Aorta (tissue), 5 donors: ENCODE results near the gene ANO7. TPM values are rescaled to one million over a fixed set of nuclear protein-coding genes. Genes with fewer than 3 reads are reported as not detected.

Source experiments
- ATAC-seq: fragments of 200-7000 bp; cut with Tn5 transposase; one replicate; pipeline ENCODE4 v1.9.1; 2022; ENCODE audit warnings: moderate library complexity; ENCODE audit not compliant: low FRiP score
- DNase-seq, 2 donors: peaks; one replicate each; pipeline ENCODE4 v3.0.0-alpha.2; 2020
- H3K27ac ChIP-seq, 2 donors: one replicate each; pipeline ENCODE4 v1.5.1; 2013; ENCODE audit warnings: low read length in 2 of 2, mild to moderate bottlenecking in 2 of 2, moderate library complexity in 2 of 2, control low read depth in 1 of 2, inconsistent platforms in 1 of 2, low read depth in 1 of 2
- H3K27me3 ChIP-seq, 2 donors: one replicate each; pipeline ENCODE4 v1.6.1; 2013; ENCODE audit warnings: control low read depth in 1 of 2, low read length in 1 of 2, mild to moderate bottlenecking in 1 of 2, moderate library complexity in 1 of 2; ENCODE audit not compliant: insufficient read depth in 2 of 2, control insufficient read depth in 1 of 2
- H3K36me3 ChIP-seq, 2 donors: one replicate each; pipeline ENCODE4 v1.6.1; 2013; ENCODE audit warnings: control low read depth in 1 of 2, low read length in 1 of 2, mild to moderate bottlenecking in 1 of 2; ENCODE audit not compliant: insufficient read depth in 2 of 2, control insufficient read depth in 1 of 2
- H3K4me1 ChIP-seq, 2 donors: one replicate each; pipeline ENCODE4 v1.6.1; 2013; ENCODE audit warnings: low read length in 2 of 2, control low read depth in 1 of 2, mild to moderate bottlenecking in 1 of 2, moderate library complexity in 1 of 2; ENCODE audit not compliant: insufficient read depth in 2 of 2, control insufficient read depth in 1 of 2
- H3K4me3 ChIP-seq, 2 donors: one replicate each; pipeline ENCODE4 v1.5.1; 2013; ENCODE audit warnings: low read length in 2 of 2, control low read depth in 1 of 2, mild to moderate bottlenecking in 1 of 2
- H3K9me3 ChIP-seq: one replicate; pipeline ENCODE4 v1.6.1; 2013; ENCODE audit warnings: mild to moderate bottlenecking, low read length; ENCODE audit not compliant: control insufficient read depth
- whole genome bisulfite sequencing, 2 donors: extraction: QIAGEN DNeasy Blood & Tissue Kit; methylation state at CpG; one replicate each; pipeline ENCODE4 v1.1.7; 2013; 5-methylcytosine and 5-hydroxymethylcytosine counted together
- intact Hi-C, 2 donors: fragments of 100-400 bp; cut with DNase I; formaldehyde crosslinking; loops; one replicate each; pipeline versions ENCODE4 v1.14.2 to v1.15.0; 2022
- polyA plus RNA-seq, 2 donors: library from polyadenylated mRNA; stranded (reverse); fragments of 200-250 nt; gene quantifications; one replicate each; pipeline ENCODE4 v1.2.3, GENCODE V29; 2013
- total RNA-seq, 2 donors: library from RNA; stranded (reverse); fragmentation: NEBNext Ultra II Directional; extraction: Animal tissue kit (Norgen Biotek cat#: 25700); gene quantifications; one replicate each; pipeline ENCODE4 v1.2.1, GENCODE V29; 2021
- donor health status: healthy with polysubstance abuse.
- donor health status: Bipolar disorder and iron deficiency.
- donor health status: DM: no; HTN: no; CAD: no.
- donor health status: DM: no; HTN: no; CAD: no.
- donor health status: DM: yes; HTN: yes; CAD: no.

ANO7 gene
- total and polyA plus RNA-seq, 4 donors = 1.2 to 5.4 (median 2.9) TPM; not detected in 1

DNA sequence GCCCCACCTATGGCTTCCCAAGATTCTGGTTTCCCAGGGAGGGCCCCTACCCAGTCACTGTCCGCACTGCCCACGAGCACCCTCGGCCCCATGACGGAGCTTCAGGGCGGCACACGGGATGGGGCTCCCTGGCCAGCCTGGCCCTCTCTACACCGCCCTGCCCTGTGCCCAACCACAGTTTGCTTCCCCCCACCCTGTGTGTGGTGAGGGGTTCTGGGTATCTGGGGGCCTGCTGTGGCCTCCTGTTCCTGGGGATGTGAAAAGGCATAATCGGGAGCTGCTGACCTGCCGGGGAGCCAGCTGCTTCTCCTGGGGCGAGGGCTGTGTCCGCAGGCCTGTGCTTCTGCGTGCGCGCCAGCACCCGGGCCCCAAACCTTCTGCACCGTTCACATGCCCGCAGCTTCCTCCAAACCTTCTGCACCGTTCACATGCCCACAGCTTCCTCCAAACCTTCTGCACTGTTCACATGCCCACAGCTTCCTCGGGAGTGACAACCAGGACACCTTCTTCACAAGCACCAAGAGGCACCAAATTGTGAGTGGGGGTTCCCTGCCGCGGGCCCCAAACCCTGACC is 12.4 kb downstream of the ANO7 start:
- Histone ChIP-seq H3K27ac (no peak overlapping the region), H3K4me1 (no peaks in the 10 kb centered on the region), H3K27me3 (no peaks in the 10 kb centered on the region), H3K9me3 (no peaks in the 10 kb centered on the region), H3K36me3 (no peaks in the 10 kb centered on the region), H3K4me3 (no peak overlapping the region)
- DNase-seq (no peak), ATAC-seq (no peak)
- WGBS, 2 donors = 90 to 91% methylated on average over 21 of the region's 21 CpGs
- intact Hi-C loops = no loop called here

- no peak for ATAC-seq
- Histone ChIP-seq H3K4me1 (no peaks in the 10 kb centered on the region), H3K36me3 (no peaks in the 10 kb centered on the region), H3K27ac (no peak overlapping the region), H3K4me3 (no peak overlapping the region), H3K27me3 (no peaks in the 10 kb centered on the region), H3K9me3 (no peaks in the 10 kb centered on the region)
- DNase-seq = no peak
- WGBS, 2 donors = 90% methylated on average over 24 of the region's 24 CpGs
- intact Hi-C loops = no loop called here
Measured at GRCh38 chr2:241201445-241202267, 13.2 kb downstream of the ANO7 start.

DNA sequence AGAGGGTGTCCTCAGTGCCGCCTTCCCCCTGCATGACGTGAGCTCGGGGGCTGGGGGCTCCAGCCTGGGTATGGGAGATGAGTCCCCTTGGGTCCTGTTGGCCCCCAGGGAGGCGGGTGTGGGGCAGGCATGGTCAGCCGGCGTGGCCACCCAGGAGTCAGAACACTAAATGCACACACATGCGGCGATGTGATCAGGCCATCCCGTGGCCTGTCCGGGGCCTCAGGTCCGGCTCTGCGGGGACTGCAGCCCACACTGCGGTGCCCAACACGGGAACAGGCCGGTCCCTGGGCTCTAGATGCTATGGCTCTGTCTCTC is 13.8 kb downstream of the ANO7 start:
- Histone ChIP-seq H3K27ac (no peak overlapping the region), H3K4me3 (no peak overlapping the region), H3K4me1 (no peaks in the 10 kb centered on the region), H3K9me3 (no peaks in the 10 kb centered on the region), H3K27me3 (no peaks in the 10 kb centered on the region), H3K36me3 (no peaks in the 10 kb centered on the region)
- intact Hi-C loops = no loop called here
- DNase-seq (no peak), ATAC-seq (no peak)
- WGBS, 2 donors = 88 to 89% methylated on average over 15 of the region's 15 CpGs

GRCh38 chr2:241202681-241203080 is 14.2 kb downstream of the ANO7 start:
- 92 to 94% methylated on average over 7 to 9 of the region's 9 CpGs for WGBS, 2 donors
- H3K27me3 ChIP-seq = no peaks in the 10 kb centered on the region
- no peaks in the 10 kb centered on the region for H3K36me3 ChIP-seq
- no peak overlapping the region for H3K4me3 ChIP-seq
- ATAC-seq (no peak), DNase-seq (no peak)
- intact Hi-C loops = no loop called here
- no peaks in the 10 kb centered on the region for H3K4me1 ChIP-seq
- no peaks in the 10 kb centered on the region for H3K9me3 ChIP-seq
- no peak overlapping the region for H3K27ac ChIP-seq

- intact Hi-C loops = no loop called here
- H3K27ac ChIP-seq = no peak overlapping the region
- H3K36me3 ChIP-seq = no peaks in the 10 kb centered on the region
- H3K9me3 ChIP-seq = no peaks in the 10 kb centered on the region
- H3K4me3 ChIP-seq = no peak overlapping the region
- WGBS, 2 donors = 95 to 96% methylated on average over 26 to 27 of the region's 27 CpGs
- DNase-seq = no peak
- H3K27me3 ChIP-seq = no peaks in the 10 kb centered on the region
- peak; percentile 5 for ATAC-seq
- no peaks in the 10 kb centered on the region for H3K4me1 ChIP-seq
Measured at GRCh38 chr2:241203218-241204009, 14.9 kb downstream of the ANO7 start.

DNA sequence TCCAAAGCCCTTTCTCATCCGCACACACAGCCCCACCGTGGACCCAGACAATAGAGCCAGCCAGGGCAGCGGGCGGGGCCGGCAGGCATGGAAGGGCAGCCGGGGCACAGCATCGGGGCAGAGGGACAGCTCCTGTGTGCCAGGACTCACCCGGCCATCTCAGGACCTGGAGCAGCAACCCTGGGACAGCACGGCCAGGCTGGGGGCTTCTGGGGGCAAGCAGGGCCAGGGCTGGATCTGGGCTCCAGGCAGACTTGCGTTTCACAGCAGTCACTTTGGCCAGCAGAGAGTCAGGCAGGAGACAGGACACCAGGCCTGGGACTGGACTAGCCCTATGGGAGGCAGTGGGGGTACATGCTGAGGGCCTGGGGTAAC is 15.5 kb downstream of the ANO7 start:
- intact Hi-C loops = no loop called here
- H3K4me3 ChIP-seq = no peak overlapping the region
- no peaks in the 10 kb centered on the region for H3K27me3 ChIP-seq
- H3K36me3 ChIP-seq = no peaks in the 10 kb centered on the region
- H3K9me3 ChIP-seq = no peaks in the 10 kb centered on the region
- H3K4me1 ChIP-seq = no peaks in the 10 kb centered on the region
- H3K27ac ChIP-seq = no peak overlapping the region
- WGBS, 2 donors = 90 to 92% methylated on average over 10 of the region's 10 CpGs
- ATAC-seq (no peak), DNase-seq (no peak)

DNA sequence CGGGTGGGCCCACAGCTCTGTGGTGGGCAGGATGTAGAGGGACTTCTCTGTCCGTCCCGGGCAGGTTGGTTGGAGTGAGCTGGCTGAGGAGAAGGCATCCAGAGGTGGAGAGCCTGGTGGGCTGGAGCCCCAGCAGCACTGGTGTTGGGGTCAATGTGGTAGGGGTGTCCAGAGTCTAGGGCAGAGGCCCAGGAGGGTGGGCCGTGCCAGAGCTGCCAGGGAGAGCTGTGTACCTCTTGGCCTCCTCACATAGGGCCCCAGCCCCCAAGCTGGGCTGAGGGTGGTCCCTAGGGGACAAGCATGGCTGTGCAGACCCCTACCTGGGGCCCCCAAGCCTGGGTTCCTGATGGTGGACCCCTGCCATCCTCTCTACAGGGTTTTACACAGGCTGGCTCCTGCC is 16.0 kb downstream of the ANO7 start:
- no peaks in the 10 kb centered on the region for H3K36me3 ChIP-seq
- H3K4me1 ChIP-seq = no peaks in the 10 kb centered on the region
- DNase-seq (no peak), ATAC-seq (no peak)
- intact Hi-C loops = no loop called here
- H3K4me3 ChIP-seq = no peak overlapping the region
- H3K27me3 ChIP-seq = no peaks in the 10 kb centered on the region
- WGBS, 2 donors = 85 to 91% methylated on average over 4 of the region's 4 CpGs
- H3K9me3 ChIP-seq = no peaks in the 10 kb centered on the region
- H3K27ac ChIP-seq = no peak overlapping the region

DNA sequence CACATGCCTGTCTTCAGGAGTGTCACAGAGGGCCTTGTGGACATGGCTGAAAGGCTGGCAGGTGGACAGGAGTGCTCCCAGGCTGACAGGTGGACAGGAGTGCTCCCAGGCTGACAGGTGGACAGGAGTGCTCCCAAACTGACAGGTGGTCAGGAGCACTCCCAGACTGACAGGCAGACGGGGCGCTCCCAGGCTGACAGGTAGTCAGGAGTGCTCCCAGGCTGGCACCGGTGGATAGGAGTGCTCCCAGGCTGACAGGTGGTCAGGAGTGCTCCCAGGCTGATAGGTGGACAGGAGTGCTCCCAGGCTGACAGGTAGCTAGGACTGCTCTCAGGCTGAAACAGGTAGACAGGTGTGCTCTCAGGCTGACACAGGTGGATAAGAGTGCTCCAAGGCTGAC is 16.6 kb downstream of the ANO7 start:
- Histone ChIP-seq H3K9me3 (no peaks in the 10 kb centered on the region), H3K27ac (no peak overlapping the region), H3K4me3 (no peak overlapping the region), H3K36me3 (no peaks in the 10 kb centered on the region), H3K27me3 (no peaks in the 10 kb centered on the region), H3K4me1 (no peaks in the 10 kb centered on the region)
- no peak for ATAC-seq
- no peak for DNase-seq
- intact Hi-C loops = no loop called here
- WGBS, 2 donors = 90 to 94% methylated on average over 3 of the region's 3 CpGs

- Histone ChIP-seq H3K27me3 (no peaks in the 10 kb centered on the region), H3K9me3 (no peaks in the 10 kb centered on the region), H3K36me3 (no peaks in the 10 kb centered on the region), H3K4me3 (no peak overlapping the region), H3K4me1 (no peaks in the 10 kb centered on the region), H3K27ac (no peak overlapping the region)
- 63 to 88% methylated on average over 1 of the region's 1 CpG for WGBS, 2 donors
- intact Hi-C loops = no loop called here
- DNase-seq = no peak
- no peak for ATAC-seq
Measured at GRCh38 chr2:241207151-241207550, 18.7 kb downstream of the ANO7 start.
